NOMO-1 treated with dmso at 0.1 percent for 144 hours (cell line): ENCODE results near the gene KIAA1586.
A peak's percentile ranks its signal among the peaks of the same experiment; 100 is the strongest.
"Not testable (repeated sequence)": the region's sequence is repeated elsewhere in the genome, so short reads cannot be mapped to it uniquely, and the experiment has no call there.

ENCODE experiments used
- DNase-seq: peaks from one replicate; lab custom pipeline; 2025; ENCODE audit not compliant: unreplicated experiment; lab: John Stamatoyannopoulos, UW

KIAA1586 gene

GRCh38 chr6:57044061-57044460 lies 2.4 kb upstream of the KIAA1586 start:
- not testable (repeated sequence) for DNase-seq

- no peak for DNase-seq
These were observed 1.9 kb upstream of the KIAA1586 start for GRCh38 chr6:57044568-57044967.

GRCh38 chr6:57047257-57047585 lies 728 bp downstream of the KIAA1586 start:
- not testable (repeated sequence) for DNase-seq

DNA sequence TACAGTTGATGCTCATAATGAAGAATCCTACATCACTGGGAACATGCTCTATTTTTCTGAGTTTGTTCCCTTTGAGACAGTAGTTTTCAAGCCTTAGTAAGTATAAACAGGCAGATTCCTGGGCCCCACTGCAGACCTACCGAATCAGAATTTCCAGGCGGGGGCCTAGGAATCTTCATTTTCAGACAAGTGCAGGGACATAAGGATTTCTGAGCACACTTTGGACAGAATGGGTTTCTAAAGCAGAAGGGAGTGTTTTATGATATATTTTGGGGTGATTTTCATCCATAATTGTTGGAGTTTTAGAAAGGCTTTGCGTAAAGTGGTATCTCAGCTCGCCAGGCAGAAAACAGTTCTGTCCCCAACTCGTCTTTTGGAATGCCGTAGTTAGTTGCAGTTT lies 1.4 kb downstream of the KIAA1586 start:
- DNase-seq, result not testable (repeated sequence)

DNA sequence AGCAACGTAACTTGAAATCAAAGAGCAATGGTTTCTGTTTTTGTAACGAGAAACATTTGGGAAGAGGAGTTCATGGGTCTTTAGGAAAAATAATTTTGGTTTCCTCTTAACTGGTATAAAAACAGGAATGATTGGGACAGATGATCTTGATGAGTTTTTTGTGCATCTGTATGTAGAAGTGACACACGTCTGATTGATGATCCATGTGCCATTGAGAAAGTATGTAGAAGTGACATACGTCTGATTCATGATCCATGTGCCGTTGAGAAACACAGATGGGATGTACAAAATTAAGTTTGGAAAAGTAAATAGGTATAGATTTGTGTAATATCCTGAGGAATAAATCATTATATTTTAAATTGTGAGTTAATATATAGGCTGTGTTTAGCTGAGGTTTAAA lies 2.1 kb downstream of the KIAA1586 start:
- no peak for DNase-seq

DNA sequence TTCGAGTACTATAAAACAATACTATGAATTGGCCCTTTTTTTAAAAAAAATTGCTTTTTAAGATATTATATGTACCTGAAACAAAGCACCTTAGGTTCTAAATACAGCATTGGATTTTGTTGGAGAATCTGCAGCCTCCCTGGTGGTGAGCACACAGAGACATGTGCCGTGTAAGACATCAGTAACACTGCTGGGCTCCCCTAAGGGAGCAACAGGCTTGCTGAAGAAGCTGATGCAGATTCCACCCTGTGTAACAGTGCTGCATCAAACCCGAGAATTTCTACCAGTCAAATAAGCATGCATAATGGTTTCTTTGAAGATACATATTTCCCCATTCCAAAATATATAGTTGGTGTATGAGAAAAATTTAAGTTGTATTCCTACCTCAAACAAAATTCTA lies 17.4 kb downstream of the KIAA1586 start:
- DNase-seq, result no peak

GRCh38 chr6:57064809-57065208 lies 18.3 kb downstream of the KIAA1586 start:
- DNase-seq, result no peak

GRCh38 chr6:57068061-57068460 lies 21.6 kb downstream of the KIAA1586 start:
- DNase-seq, result no peak

DNA sequence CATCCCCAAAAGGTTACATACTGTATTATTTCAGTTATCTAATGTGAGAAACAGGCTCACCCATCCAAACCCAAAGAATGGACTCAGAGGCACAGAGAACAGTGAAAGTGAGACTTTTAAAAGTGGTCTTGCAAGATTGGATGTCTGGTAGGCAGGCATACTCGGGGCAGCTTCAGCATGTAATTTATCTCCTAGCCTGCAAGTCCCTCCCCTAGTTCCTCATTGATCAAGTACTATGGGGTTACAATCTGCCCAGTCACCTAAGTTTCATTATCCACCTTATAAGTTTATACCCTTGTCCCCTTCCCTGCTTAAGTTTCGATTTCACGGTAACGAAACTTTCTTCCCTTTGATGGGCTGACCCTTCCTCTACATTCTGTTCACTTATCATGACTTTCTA lies 22.7 kb downstream of the KIAA1586 start:
- DNase-seq, result no peak

- no peak for DNase-seq
These were observed 23.4 kb downstream of the KIAA1586 start for GRCh38 chr6:57069920-57070331.

GRCh38 chr6:57072108-57072507 lies 25.6 kb downstream of the KIAA1586 start:
- no peak for DNase-seq

DNA sequence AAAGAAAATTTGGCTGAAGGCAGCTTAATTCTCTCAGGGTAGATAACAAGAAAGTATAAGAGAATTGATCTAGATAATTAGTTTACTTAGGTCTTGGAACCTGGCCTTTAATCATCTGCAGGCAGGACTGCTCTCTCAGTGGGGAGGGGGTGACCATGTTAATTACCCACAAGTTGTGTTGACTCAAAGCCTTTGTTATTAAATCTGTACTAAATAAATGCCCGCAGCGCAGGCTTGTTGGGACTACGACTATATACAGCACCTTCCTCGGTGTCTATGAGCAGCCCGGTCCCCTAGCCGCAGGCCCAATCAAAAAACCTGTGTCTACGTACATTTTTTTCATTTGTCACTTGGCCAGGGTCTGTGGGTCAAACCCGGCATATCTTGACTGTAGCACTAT lies 27.9 kb downstream of the KIAA1586 start:
- no peak for DNase-seq

- DNase-seq, result no peak
These were observed 28.6 kb downstream of the KIAA1586 start for GRCh38 chr6:57075092-57075491.

GRCh38 chr6:57078531-57079207 lies 32.2 kb downstream of the KIAA1586 start:
- DNase-seq, result no peak

- no peak for DNase-seq
These were observed 39.0 kb downstream of the KIAA1586 start for GRCh38 chr6:57085471-57085870.

GRCh38 chr6:57086843-57087242 lies 40.4 kb downstream of the KIAA1586 start:
- no peak for DNase-seq

- peak; percentile 23 for DNase-seq
These were observed 41.4 kb downstream of the KIAA1586 start for GRCh38 chr6:57087916-57088315.

- no peak for DNase-seq
These were observed 42.8 kb downstream of the KIAA1586 start for GRCh38 chr6:57089265-57089664.

- DNase-seq, result peak; percentile 94
These were observed 43.4 kb downstream of the KIAA1586 start, which contains the start of gene ZNF451 for GRCh38 chr6:57089687-57090457. Gene ZNF451 (plus strand): TSS chr6:57090188. CDS start chr6:57090254, 66 bp downstream.

DNA sequence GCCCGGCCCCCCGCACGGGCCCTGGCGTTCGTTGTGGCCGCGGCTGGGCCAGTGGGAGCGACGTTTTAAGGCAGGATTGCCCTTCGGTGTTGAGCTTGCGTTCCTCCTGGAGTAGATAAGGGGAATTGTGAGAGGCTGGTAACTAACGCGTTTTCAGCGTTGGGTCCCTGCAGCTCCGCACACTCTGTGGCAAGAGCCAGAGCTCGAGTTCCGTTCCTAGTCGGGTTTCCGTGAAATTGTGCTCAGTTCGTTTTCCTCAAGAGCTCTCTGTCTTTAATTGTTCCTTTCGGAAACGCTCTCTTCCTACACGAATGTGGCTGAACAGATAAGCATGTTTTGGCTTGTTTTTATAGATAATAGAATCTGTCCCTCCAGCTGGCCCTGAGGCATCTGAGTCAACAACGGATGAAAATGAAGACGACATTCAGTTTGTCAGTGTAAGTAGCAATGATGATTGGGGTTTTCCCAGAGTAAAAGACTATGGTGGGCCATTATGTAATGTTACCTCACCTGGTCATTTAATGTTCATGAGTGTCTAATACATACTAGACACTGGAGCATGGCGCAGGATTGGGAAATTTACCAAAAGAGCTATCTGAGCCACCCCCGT lies 44.1 kb downstream of the KIAA1586 start:
- not testable (repeated sequence) for DNase-seq

DNA sequence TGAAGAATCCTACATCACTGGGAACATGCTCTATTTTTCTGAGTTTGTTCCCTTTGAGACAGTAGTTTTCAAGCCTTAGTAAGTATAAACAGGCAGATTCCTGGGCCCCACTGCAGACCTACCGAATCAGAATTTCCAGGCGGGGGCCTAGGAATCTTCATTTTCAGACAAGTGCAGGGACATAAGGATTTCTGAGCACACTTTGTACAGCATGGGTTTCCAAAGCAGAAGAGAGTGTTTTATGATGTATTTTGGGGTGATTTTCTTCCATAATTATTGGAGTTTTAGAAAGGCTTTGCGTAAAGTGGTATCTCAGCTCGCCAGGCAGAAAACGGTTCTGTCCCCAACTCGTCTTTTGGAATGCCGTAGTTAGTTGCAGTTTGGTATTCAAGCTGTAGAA lies 44.9 kb downstream of the KIAA1586 start:
- not testable (repeated sequence) for DNase-seq

GRCh38 chr6:57094689-57095088 lies 48.2 kb downstream of the KIAA1586 start:
- DNase-seq, result no peak
